HS-5 (cell line): ENCODE data around the gene SEH1L.
A peak's percentile ranks its signal among the peaks of the same experiment; 100 is the strongest.
"Not testable (repeated sequence)": the region's sequence is repeated elsewhere in the genome, so short reads cannot be mapped to it uniquely, and the experiment has no call there.

ENCODE experiments used
- DNase-seq: peaks from one replicate; pipeline ENCODE4 v3.0.0-alpha.2; 2012; ENCODE audit warnings: low read depth

SEH1L gene

DNA sequence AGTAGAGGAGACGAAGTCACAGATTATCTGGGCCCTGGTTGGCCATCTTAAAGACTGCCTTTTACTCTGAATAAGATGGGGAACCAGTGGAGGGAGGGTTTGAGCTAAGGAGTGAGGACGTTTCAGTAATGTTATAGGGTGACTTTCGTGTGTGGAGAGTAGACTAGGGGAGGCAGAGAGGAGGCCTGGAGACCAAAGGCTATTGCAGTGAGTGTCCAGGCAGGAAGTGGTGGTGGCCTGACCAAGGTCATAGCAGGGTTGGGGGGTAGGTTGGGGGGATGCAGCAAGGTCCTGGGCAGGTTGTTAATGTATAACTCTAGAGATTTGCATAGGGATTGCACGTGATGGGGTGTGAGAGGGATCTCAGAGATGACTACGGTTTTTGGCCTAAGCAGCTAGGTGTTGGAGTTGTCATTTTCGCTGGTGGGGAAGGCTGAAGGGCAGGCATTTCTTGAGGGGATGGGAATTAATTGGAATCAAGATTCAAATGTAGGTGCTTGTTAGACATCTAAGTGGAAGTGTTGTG, 48.2 kb downstream of the SEH1L start:
- DNase-seq, result no peak

DNA sequence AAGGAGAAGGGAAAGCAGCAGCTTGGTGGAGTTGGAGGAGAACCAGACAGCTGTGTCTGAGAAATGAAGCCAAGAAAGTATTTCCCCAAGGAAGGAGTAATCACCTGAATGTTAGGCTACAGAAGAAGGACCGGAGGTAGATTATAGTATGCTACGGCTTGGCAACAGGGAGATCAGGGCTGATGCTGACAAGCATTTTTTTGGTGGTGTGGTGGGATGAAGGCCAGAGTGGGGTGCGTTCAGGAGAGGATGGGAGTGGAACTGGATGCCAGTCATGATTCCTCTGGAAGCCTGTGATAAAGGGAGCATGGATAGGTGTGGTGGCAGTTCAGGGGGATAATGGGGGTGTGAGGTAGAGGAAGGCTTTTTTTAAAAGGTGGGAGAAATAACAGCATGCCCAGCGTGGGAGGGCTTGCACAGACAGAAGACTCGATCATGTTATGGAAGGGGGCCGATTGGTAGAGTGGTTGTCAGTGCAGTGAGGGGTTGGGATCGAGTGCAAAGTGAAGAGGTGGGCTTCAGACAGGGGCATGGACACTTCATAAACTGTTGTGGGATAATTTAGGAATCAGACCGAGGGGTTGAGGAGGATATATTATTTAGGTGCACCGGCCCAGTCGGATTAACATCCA, 49.0 kb downstream of the SEH1L start:
- DNase-seq, result no peak

DNA sequence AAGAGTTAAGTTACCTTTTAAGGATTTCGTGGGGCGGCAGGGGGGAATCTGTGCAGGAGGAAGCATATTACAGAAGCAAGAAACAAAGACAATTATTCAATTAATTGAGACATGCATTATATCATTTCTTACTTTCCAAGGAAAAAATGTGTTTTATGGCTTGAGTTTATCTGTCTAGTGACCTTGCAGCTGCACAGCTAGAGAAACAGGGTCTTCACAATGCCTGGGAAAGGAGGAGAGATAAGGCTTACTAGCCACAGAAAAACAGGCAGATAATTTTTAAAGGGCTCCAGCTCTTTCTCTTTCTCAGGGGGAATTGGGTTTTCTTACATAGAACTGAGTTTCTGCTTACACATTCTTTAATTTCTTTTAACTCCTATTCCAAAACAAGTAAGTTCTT, 49.5 kb downstream of the SEH1L start:
- DNase-seq, result not testable (repeated sequence)

DNA sequence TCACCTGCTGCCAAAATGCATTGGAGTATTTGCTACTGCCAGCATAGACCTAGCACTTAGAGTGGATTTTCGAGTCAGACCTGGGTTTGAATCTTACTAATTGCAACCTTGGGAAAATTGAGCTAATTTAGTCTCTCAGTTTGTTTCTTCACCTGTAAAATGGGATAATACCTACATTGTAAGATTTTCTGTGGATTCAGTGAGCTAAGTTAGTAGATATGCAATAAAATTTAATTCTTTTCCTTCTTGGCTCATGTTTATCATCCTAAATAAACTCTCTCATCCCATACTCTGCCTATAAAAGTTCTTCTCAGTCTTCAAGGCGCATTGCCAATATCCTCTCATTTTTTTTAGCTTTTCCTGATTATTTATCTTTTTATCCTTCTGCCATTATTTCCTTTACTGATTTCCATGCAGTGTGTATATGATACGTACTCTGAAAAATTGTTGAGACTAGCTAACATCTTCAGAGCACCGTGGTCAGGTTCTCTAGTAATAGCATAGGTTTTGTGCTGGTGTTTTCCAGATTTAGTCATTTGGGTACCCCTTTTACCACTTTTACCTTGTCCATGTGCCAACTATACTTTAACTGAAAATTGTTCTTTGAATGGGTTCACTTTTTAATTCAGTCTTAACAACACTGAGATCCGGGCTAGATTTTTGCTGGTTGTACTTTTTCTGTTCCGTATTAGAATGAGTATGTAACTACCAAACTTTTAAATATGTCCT, 50.7 kb downstream of the SEH1L start:
- no peak for DNase-seq

DNA sequence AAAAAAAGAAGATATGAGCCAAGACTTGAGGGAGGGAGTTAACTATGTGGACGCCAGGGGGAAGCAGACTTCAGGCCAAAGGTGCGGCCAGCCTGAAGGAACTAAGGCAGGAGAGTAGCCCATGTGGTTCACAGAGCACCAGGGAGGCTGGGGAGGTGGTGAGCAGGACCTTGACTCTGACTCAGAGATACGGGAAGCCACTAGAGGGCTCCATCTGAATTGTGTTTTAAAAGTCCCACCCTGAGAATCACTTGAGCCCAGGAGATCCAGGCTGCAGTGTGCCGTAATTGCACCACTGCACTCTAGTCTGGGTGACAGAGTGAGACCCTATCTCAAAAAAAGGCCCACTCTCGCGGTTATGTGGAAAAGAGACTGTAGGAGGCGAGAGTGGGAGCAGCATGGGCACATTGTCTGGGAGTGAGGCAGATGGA, 55.7 kb downstream of the SEH1L start:
- peak; percentile 6 for DNase-seq

DNA sequence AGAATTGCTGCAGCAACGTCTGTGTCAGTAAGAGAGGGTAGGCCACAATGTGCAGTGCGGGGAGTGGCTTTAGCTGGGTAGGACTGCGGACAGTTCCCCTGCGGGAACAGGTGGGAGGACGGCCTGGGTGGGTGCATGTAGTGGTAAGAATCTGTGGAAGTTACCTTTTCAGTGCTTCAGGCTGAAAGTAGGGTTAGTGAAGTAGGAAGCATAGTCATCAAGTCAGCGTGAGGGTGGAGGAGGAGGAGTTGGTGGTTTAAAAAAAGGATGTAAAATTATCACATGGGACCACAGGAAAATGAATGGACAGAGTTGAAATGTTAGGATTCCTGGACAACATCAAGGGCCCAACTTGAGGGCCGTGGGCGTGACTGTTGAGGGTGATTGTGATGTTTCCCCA, 56.6 kb downstream of the SEH1L start:
- no peak for DNase-seq

DNA sequence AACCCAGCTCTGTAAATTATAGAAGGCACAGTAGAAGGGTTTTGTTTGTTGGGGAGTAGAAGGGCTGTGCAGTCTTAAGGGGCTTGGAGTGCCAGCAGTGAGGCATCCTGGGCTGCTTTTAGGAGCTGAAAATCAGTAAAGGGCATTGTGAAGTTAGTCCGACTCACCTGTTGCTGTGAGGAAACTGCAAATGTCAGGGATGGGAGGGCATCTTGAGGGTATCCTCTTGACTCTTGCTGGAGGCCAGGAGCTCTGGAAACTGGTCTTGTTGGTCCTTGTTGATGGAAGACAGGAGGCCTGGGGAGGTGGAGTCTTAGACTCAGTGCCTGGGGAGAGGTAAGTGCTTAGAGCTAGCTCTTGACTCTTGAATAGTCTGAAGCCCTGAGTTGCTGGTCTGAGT, 57.5 kb downstream of the SEH1L start:
- no peak for DNase-seq

DNA sequence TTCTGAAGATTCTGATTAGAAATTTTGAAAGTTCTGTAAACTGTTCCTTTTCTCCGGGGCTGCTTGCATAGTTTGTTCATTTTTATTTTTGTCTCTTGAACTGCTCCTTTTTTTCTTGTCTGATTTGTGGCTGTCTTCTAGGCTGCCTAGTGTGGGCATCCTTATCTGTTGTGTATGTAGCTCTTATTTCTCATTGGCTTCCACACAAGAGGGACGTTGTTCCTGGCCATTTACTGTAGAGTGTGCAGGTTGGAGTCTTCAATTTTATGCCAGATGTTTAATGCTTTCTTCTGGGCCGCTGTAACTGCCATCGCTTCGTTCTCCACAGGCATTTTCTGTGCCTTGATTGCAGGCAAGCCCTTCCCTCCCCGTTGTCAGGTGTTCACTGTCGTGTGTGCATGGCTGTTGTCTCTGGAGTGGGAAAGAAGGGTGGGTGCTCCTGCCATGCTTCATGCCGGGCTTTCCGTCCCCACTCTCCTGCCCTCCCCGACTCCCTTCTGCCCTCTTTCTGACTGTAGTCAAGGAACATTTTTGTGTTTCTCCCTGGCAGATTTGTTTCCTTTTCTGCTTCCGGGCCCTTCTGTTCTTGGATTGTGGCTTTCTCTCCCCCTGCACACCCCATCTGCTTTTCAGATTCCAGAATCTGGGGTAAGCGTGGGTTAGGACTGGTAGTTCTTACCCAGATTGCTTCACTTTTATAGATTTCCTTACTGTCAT, 58.9 kb downstream of the SEH1L start:
- DNase-seq, result no peak

DNA sequence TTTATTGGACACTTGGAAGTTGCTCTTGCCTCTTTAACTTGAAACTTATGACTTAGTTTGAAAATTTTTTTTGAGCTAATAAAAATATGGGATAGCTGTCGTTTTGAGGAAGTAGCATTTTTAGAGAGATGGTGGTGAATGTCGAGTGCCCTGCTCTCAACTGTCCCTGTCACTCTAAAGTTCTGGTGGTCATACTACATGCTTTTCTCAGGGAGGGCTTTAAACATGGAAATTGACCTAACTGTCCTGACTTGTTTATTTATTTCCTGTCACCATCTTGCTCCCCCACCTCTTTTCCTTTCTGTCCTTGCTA, 59.4 kb downstream of the SEH1L start:
- DNase-seq, result no peak

DNA sequence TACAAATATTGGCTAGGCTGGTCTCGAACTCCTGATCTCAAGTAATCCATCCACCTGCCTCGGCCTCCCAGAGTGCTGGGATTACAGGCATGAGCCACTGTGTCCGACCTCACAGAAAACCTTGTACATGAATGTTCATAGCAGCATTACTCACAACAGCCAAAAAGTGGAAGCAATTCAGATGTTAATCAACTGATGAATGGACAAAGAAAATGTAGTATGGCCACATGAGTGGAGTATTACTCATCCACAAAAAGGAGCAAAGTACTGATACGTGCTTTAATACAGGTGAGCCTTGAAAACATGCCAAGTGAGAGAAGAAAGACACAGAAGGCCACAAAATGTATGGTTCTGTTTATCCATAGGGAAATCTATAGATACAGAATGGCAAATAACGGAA, 63.9 kb downstream of the SEH1L start:
- DNase-seq, result no peak

DNA sequence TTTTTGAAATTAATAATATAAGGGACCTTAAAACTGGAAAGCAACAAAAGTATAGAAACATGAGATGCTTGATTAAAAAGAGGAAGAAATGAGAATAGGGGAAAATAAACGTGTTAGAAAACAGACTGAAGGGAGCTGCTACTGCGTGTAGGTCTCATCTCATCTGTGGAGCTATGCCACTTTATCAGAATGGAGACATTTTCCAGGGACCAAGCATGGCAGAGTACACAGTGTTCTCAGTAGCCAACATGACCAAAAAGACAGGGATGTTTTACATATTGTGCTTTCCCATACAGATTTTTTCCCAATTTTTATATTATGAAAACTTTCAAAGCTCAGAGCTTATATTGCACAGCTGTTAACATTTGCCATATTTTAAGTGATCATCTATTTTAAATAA, 66.4 kb downstream of the SEH1L start:
- no peak for DNase-seq

DNA sequence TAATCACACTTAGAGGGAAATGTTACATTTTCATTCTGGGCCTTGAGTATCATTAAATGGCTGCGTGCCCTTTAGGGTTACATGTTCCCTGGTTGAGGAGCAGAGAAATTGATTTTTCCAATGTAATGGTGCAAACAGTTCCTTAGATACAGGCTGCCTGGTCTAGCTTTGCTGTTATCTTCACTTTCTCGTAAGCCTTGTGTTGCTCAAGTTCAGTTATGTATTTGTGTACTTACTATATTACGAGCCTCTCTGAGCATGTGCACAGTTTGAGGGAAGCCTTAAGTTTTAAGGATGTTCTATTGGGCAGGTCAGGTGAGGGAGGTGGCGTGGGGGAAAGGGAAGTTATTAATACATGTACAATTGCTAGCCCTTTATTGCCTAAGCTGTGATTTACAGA, 67.0 kb downstream of the SEH1L start:
- no peak for DNase-seq

DNA sequence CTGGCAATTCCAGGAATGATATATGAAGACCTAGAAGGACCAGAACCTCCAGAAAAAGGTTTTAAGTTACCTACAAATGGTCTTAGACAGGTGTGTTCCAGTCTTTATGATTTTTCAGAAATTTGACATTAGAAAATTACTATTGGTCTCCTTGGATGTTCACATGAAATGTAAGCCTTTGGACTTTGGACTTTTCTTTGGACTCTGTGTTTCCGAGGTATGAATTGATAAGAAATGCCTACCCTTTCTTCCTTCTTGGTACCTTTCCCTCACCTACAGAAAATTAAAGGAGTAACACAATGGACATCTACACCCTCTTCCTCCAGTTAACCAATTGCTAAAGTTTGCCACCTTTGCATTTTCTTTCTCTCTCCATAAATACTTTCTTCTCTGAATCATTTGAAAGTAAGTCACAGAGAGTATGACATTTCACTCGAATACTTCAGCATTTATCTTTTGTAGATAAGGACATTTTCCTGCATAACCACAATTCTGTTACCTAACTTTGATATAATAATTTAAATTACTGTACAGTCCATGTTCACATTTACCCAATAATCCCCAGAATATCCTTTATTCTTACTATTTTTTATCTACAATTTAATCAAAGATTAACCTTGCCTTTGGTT, 69.5 kb downstream of the SEH1L start:
- no peak for DNase-seq

DNA sequence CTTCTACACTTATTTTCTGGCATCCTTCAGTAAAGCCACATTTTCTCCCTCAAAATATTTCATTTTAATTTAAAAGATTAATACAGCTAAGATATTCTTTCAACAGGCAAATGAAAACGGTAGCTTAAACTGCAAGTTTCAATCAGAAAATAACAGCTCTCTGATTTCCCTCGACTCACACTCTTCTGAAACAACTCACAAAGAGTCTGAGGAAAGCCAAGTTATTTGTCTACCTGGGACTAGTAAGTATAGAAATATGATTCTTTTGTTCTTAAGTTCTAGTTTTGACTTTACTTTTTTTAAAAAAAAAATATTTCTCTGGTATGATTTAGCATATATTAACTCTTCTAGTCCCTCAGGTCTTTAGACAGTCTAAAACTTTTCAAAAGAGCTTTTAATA, 70.6 kb downstream of the SEH1L start:
- DNase-seq, result no peak

DNA sequence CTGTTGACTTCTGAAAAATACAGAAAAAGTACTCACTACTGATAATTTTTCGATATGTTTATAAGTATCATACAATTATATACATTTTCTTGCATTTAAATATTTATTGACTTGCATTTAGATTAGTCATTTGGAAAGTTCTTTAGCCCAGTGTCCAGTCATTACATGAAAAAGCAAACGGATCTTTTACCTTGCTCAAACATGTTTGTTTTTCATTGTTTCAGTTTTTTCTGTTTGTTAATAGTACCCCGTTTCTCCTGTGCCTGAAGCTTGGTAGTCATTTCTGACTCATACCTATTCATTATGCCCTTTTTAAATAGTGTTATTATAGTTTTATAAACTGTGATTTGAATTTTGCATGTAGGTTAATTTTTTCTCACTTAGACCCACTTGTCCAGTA, 71.5 kb downstream of the SEH1L start:
- no peak for DNase-seq

DNA sequence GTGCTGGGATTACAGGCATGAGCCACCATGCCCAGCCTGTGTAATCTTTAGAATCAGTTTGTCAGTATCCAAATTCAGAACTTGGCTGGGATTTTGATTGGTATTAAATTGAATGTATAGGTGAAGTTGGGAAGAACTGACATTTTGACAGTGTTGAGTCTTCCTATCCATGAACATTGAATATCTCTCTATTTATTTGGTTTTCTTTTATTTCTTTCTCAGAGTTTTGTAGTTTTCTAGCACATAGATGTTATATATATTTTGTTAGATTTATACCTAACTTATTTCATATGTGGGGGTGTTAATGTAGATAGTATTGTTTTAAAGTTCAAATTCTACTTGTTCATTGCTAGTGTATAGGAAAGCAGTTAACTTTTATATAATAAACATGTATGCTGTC, 74.8 kb downstream of the SEH1L start:
- DNase-seq, result no peak

DNA sequence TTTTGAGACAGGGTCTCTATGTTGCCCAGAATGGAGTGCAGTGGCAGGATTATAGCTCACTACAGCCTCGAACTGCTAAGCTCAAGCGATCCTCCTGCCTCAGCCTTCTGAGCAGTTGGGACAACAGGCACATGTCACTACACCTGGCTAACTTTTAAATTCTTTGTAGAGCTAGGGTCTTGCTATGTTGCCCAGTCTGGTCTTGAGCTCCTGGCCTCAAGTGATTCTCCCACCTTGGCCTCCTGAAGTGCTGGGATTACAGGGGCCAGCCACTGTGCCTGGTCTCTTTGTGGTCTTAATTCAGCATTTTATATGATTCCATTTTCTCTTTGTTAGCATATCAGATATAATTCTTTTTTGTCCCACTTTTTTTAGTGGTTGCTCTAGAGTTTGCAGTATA, 77.4 kb downstream of the SEH1L start:
- DNase-seq, result no peak

DNA sequence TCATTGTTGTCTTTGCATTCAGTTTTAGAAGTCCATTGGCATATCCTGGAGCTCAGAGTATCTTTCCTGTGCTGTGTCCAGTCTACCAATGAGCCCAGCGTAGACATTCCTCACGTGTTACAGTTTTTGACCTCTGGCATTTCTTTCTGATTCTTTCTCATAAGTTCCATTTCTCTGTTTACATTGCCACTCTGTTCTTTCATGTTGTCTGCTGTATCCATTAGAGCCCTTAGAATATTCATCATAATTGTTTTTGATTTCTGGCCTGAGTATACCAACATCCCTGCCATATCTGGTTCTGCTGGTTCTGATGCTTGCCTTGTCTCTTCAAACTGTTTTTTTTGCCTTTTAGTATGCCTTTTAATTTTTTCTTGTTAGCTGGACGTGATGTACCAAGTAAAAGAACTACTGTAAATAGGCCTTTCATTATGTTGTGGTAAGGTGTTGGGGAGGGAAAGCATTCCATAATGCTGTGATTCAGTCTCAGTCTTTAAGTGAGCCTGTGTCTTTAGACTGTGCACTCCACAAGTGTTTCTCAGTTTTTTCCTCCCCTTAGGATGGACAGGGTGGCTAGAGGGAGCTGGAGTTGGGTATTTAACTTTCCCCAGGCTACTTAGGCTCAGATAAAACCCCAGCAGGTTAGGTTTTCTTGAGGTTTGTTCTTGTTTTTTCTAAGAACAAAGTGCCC, 78.9 kb downstream of the SEH1L start:
- DNase-seq, result no peak

DNA sequence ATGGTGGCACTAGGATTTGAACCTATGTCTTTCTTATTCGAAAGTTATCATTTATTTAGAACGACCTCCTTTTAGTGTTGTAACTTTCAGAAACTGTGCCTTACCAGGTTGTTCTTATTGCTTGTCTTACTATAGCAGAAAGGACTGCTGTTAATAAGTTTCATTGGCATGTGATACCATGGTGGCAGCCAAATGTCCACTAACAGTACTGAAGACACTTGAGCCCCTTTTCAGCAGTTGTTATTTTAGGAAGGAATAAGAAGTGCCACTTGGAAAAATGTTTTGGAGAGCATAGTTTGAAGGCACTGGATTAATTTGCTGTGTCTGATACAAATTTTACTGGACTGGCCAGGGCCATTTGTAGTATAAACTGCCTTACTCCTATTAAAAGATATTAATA, 81.1 kb downstream of the SEH1L start:
- DNase-seq, result no peak

DNA sequence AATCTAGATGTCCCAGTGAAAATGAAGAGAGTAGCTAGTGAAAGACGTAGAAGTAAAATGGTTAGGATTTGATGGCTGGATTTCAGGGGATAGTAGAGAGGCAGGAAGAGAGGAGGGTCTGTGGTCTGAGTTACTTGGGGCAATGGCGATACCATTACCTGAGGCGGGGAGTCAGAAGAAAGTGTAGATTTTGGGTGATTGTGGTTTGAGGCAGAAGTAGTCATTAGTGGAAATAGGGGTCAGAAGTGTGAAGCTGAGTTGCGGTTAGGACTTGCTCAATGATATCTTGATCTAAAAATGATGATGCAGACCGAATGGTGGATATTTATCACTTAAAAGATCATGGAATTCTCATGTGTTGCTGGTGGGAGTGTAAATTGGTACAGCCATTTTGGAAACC, 84.4 kb downstream of the SEH1L start:
- no peak for DNase-seq

DNA sequence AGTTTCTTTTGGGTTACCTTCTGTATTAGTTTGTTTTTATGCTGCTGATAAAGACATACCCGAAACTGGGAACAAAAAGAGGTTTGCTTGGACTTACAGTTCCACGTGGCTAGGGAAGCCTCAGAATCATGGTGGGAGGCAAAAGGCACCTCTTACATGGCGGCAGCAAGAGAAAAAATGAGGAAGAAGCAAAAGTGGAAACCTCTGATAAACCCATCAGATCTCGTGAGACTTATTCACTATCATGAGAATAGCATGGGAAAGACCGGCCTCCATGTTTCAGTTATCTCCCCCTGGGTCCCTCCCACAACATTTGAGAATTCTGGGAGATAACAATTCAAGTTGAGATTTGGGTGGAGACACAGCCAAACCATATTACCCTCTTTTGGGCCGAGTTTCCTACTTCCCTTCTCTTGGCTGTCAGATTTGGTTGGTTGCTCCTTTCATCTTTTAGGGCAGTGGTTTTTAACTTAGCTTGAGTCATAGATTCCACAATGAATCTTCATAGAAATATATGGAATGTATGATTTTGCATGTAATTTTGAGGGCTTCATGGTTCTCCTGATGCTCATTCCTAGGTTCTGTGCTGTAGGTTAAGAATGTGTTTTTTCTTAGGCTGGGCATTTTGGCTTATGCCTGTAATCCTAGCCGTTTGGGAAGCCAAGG, 87.6 kb downstream of the SEH1L start:
- DNase-seq, result no peak
